ENCODE data around the gene MRPL24. TPM values are rescaled to one million over a fixed set of nuclear protein-coding genes. Genes with fewer than 3 reads are reported as not detected.

Gene MRPL24
- total RNA-seq, 2 experiments from 2014 or later: 55.3 to 56.6 TPM

DNA sequence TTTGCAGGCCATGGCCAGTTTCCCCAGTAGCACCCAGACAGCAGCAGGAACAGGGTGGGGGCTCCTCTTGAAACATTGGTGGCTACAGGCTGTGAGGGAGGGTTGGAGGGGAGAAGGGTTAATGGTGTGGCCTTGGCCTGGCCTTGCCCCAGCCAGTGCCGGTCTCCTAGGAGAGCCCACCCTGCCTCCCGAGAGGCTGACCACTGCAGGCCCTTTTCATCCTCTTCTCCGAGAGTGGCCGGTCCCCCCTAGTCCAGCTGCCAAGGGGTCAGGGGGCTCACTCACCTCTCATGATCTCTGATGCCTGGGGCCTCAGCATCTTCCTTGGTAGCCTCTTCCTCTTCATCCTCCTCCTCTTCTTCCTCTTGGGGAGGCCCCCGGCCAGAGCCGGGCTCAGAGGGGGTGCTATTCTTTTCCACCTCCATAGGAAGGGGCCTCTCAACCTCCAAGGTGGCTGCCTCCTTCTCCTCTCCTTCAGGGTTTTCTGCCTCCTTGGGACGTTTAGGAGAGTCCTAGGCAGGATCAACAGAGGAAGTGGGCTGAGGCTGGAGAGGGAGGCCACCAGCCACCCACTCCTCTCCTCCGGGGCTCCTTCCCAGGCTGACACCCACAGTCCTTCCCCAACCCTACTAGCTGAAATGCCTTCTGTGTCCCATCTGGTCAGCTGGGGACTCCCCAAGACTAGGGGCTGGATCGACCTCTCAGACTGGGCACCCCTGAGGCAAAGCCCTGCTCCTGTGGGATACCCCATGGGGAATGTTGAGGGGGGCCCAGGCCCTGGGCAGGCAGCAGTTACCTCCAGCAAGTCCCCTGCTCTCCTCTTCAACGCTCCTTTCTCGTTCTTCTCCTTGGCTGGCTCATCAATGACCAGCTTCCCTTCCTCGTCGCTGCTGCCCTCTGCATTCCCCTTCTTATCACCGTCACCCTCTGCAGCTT, 2.7 kb upstream of the MRPL24 start:
- no peaks in the 10 kb centered on the region for H3K9me3 ChIP-seq (ENCODE audit: low read length)
- no peak overlapping the region for H3K27ac ChIP-seq (ENCODE audit: low read depth, low read length, poor library complexity, severe bottlenecking)
- intact Hi-C loops (cut with micrococcal nuclease; ENCODE audit: unreplicated experiment): no loop called here
- DNase-seq (ENCODE audit: low spot score): no peak
- peaks cover 52% of the 10 kb centered on the region for H3K4me1 ChIP-seq (ENCODE audit: insufficient read depth, low read length, poor library complexity, severe bottlenecking)
- H3K9me2 ChIP-seq (ENCODE audit: insufficient read depth, low read length): no peaks in the 10 kb centered on the region
- H3K36me3 ChIP-seq (ENCODE audit: insufficient read depth, low read length): peaks cover 77% of the 10 kb centered on the region
- BruUV-seq (replicated peaks): no TSS peak
- H4K20me1 ChIP-seq (ENCODE audit: insufficient read depth, low read length): peaks cover 9% of the 10 kb centered on the region; the same call in 1 of the 2 replicates
- CTCF ChIA-PET (ENCODE audit: unreplicated experiment): no interaction called here
- TF ChIP-seq, protein P1, sequence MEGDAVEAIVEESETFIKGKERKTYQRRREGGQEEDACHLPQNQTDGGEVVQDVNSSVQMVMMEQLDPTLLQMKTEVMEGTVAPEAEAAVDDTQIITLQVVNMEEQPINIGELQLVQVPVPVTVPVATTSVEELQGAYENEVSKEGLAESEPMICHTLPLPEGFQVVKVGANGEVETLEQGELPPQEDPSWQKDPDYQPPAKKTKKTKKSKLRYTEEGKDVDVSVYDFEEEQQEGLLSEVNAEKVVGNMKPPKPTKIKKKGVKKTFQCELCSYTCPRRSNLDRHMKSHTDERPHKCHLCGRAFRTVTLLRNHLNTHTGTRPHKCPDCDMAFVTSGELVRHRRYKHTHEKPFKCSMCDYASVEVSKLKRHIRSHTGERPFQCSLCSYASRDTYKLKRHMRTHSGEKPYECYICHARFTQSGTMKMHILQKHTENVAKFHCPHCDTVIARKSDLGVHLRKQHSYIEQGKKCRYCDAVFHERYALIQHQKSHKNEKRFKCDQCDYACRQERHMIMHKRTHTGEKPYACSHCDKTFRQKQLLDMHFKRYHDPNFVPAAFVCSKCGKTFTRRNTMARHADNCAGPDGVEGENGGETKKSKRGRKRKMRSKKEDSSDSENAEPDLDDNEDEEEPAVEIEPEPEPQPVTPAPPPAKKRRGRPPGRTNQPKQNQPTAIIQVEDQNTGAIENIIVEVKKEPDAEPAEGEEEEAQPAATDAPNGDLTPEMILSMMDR (conservative IDR thresholded peaks at IDR 0.05; ENCODE audit: low read length): no peak
- TF ChIP-seq EZH2phosphoT487 (IDR thresholded peaks at IDR 0.05; ENCODE audit: borderline replicate concordance, low read depth, low read length): no peak
- H3K79me2 ChIP-seq (ENCODE audit: insufficient read depth, low read depth, low read length): peaks cover 50% of the 10 kb centered on the region
- no peak overlapping the region for H3K4me2 ChIP-seq (ENCODE audit: low read length)
- H2AFZ ChIP-seq (ENCODE audit: low read length): no peak overlapping the region
- H3K4me3 ChIP-seq (ENCODE audit: low read depth, low read length, poor library complexity, severe bottlenecking): no peak overlapping the region
- POLR2A ChIA-PET: no interaction called here

DNA sequence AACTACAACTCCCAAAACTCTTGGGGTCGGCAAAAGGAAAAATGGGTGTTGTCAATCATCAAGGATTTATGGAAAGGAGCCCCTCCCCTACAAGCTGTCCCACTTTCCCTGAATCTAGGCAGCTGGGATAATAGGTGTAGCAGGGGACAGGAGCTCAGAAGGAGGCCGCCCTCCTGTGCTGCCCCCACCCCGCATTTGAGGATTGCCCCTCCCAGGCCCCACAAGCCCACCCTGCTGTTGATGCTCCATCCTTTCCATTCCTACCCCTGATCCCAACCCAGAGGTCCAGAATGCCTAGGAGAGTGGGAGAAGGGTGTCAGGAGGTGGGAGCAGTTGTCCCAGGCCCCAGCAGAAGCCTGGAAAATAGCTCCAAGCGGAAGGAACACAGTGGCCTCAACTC, 1.9 kb upstream of the MRPL24 start:
- ChIA-PET CTCF (ENCODE audit: unreplicated experiment) (no interaction called here), POLR2A (interaction anchor here (1.2 to 2.7 kb wide), 2 partner anchors 17 to 24 kb away, joined by 3 to 16 read pairs; partner anchors contain the start of gene PRCC)
- Histone ChIP-seq H3K79me2 (ENCODE audit: insufficient read depth, low read depth, low read length) (peaks cover 42% of the 10 kb centered on the region), H3K36me3 (ENCODE audit: insufficient read depth, low read length) (peaks cover 78% of the 10 kb centered on the region), H2AFZ (ENCODE audit: low read length) (no peak overlapping the region), H3K9me2 (ENCODE audit: insufficient read depth, low read length) (no peaks in the 10 kb centered on the region), H4K20me1 (ENCODE audit: insufficient read depth, low read length) (peaks cover 9% of the 10 kb centered on the region; the same call in 1 of the 2 replicates), H3K4me2 (ENCODE audit: low read length) (no peak overlapping the region), H3K27ac (ENCODE audit: low read depth, low read length, poor library complexity, severe bottlenecking) (no peak overlapping the region), H3K4me1 (ENCODE audit: insufficient read depth, low read length, poor library complexity, severe bottlenecking) (peaks cover 44% of the 10 kb centered on the region), H3K9me3 (ENCODE audit: low read length) (no peaks in the 10 kb centered on the region), H3K4me3 (ENCODE audit: low read depth, low read length, poor library complexity, severe bottlenecking) (no peak overlapping the region)
- no TSS peak for BruUV-seq (replicated peaks)
- intact Hi-C loops (cut with micrococcal nuclease; ENCODE audit: unreplicated experiment): loop anchor here (1.0 kb wide), 1 partner anchor 8 kb away; the partner anchor contains the start of gene HDGF
- DNase-seq (ENCODE audit: low spot score): no peak
- TF ChIP-seq, protein P1 (conservative IDR thresholded peaks at IDR 0.05; ENCODE audit: low read length): no peak
- no peak for TF ChIP-seq EZH2phosphoT487 (IDR thresholded peaks at IDR 0.05; ENCODE audit: borderline replicate concordance, low read depth, low read length)
